Small intestine (tissue), 7 donors: ENCODE data around the gene CASK. TPM values are rescaled to one million over a fixed set of nuclear protein-coding genes. Genes with fewer than 3 reads are reported as not detected.

Experiments used
- DNase-seq, 2 donors: peaks; one replicate each; pipeline versions ENCODE4 v3.0.0 to v3.0.0-alpha.2; 2013
- FAIRE-seq: peaks from 2 replicates; lab custom pipeline; 2012; peaks lifted over from hg19 to GRCh38; lab: Jason Lieb, UNC
- H3K27ac ChIP-seq, 3 donors: one replicate each; pipeline ENCODE4 v1.5.1; 2013; ENCODE audit warnings: low read length in 2 of 3, mild to moderate bottlenecking in 2 of 3, control low read depth in 1 of 3, inconsistent platforms in 1 of 3, low read depth in 1 of 3, moderate library complexity in 1 of 3
- H3K27me3 ChIP-seq, 3 donors: one replicate each; pipeline ENCODE4 v1.6.1; 2013; ENCODE audit warnings: low read length in 3 of 3, inconsistent platforms in 1 of 3; ENCODE audit not compliant: control insufficient read depth in 3 of 3, insufficient read depth in 3 of 3
- H3K36me3 ChIP-seq, 3 donors: one replicate each; pipeline ENCODE4 v1.6.1; 2013; ENCODE audit warnings: low read length in 3 of 3, inconsistent platforms in 1 of 3, low read depth in 1 of 3, mild to moderate bottlenecking in 1 of 3, moderate library complexity in 1 of 3; ENCODE audit not compliant: control insufficient read depth in 3 of 3, insufficient read depth in 2 of 3
- H3K4me1 ChIP-seq, 3 donors: one replicate each; pipeline ENCODE4 v1.6.1; 2013; ENCODE audit warnings: low read length in 2 of 3, inconsistent platforms in 1 of 3, low read depth in 1 of 3, mild to moderate bottlenecking in 1 of 3, moderate library complexity in 1 of 3; ENCODE audit not compliant: control insufficient read depth in 3 of 3, insufficient read depth in 2 of 3
- H3K4me3 ChIP-seq, 3 donors: one replicate each; pipeline ENCODE4 v1.5.1; 2013; ENCODE audit warnings: low read length in 3 of 3, control low read depth in 1 of 3, inconsistent platforms in 1 of 3, low read depth in 1 of 3, mild to moderate bottlenecking in 1 of 3, moderate library complexity in 1 of 3
- H3K9me3 ChIP-seq, 2 donors: one replicate each; pipeline ENCODE4 v1.6.1; 2013; ENCODE audit warnings: low read depth in 1 of 2, low read length in 1 of 2; ENCODE audit not compliant: control insufficient read depth in 2 of 2, insufficient read depth in 1 of 2
- WGBS, 3 donors: extraction: QIAGEN DNeasy Blood & Tissue Kit; methylation state at CpG; one replicate each; pipeline ENCODE4 v1.1.7; 2013; 5-methylcytosine and 5-hydroxymethylcytosine counted together
- polyA plus RNA-seq, 4 donors: library from polyadenylated mRNA; stranded (reverse) in 3 of 4; unstranded in 1 of 4; fragments of 200-250 nt in 3 of 4; fragments of 120-200 nt in 1 of 4; gene quantifications; one replicate each; pipeline versions ENCODE4 v1.2.1 to v1.2.3, GENCODE V29; 2013
- donor health status: healthy with polysubstance abuse.
- donor health status: control.
- donor health status: control.
- donor health status: Bipolar disorder and iron deficiency.
- donor health status: healthy.

Gene CASK
- polyA plus RNA-seq, 4 donors: 16.5 to 77.8 (median 25.2) TPM

DNA sequence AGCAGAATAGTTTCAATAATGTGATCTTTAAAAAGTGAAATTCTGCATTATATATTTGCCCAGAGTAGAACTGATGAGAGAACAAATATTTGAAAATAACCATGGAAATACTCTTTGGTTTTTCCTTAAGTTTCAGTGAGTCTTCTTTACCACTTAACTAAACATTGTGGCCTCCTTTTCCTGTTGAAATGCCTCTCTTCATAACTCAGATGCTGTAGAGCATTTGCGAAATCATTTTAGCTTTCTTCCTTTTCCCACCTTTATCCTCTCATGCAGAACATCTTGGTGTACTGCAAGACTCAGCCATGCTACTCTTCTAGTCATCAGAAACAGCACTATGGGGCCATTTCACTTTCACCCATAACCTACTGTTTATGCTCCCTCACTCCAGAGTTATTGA is 48.2 kb downstream of the CASK start:
- 79 to 89% (median 84%) methylated on average over 1 of the region's 1 CpG for WGBS, 3 donors
- Histone ChIP-seq H3K27me3 (no peaks in the 10 kb centered on the region), H3K36me3 (no peaks in the 10 kb centered on the region), H3K9me3 (no peaks in the 10 kb centered on the region), H3K4me1 (peaks cover 0 to 7% (median 2%) of the 10 kb centered on the region in 3 donors), H3K27ac (no peak overlapping the region), H3K4me3 (no peak overlapping the region)
- DNase-seq: no peak
- no peak for FAIRE-seq

DNA sequence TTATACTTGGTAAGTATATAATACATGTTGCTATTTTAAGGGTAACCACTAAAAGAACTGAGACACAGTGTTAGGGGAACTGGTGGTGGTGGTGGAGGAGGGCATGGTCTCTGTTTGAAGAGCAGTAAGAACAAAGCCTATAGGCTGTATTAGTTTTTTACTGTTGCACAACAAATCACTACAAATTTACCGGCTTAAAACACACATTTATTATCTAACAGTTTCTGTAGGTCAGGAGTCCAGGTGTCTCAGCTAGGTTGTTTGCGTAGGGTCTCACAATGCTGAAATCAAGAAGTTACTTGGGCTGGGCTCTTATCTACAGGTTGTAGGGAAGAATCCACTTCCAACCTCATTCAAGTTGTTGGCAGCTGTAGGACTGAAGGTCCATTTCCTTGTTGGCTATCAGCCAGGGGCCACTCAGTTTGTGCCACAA is 52.6 kb downstream of the CASK start:
- 15 to 67% (median 34%) methylated on average over 2 of the region's 2 CpGs for WGBS, 3 donors
- peaks cover 0 to 6% (median 0%) of the 10 kb centered on the region in 3 donors for H3K36me3 ChIP-seq
- peak; percentile 81 to 86 for DNase-seq
- H3K4me1 ChIP-seq: peaks cover 0 to 26% (median 9%) of the 10 kb centered on the region in 3 donors
- no peak for FAIRE-seq
- H3K9me3 ChIP-seq: no peaks in the 10 kb centered on the region
- no peak overlapping the region for H3K4me3 ChIP-seq
- peak overlapping the region in 1 of 3 donors; percentile 67 for H3K27ac ChIP-seq
- no peaks in the 10 kb centered on the region for H3K27me3 ChIP-seq

DNA sequence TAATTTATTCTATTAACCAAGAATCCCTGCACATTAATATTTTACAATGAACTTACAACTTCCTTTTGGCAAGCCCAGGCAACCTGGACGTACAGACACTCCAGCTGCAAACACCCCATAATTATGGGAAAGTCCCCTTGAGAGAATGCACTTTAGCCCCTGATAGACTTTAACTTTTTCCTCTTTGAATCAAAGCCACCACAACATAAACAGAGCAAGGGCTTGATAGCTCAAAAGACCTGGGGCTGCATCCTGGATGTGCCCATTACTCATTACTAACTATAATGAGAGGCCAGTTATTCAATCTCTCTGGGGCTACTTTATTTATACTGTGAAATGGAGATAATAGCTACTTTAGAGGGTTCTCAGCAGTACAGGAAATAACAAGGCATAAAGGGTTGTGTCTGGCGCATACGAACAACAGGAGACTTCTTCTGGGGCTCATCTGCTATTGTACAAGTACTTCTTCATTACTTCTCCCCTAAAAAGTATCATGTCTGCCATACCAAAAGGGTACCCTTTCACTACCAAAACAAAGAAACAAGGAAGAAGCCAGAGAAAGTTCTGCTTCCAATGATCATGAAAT is 54.9 kb downstream of the CASK start:
- Histone ChIP-seq H3K27me3 (no peaks in the 10 kb centered on the region), H3K36me3 (peaks cover 0 to 7% (median 0%) of the 10 kb centered on the region in 3 donors), H3K4me3 (no peak overlapping the region), H3K9me3 (no peaks in the 10 kb centered on the region), H3K27ac (peak overlapping the region in 1 of 3 donors; percentile 67), H3K4me1 (peaks cover 0 to 26% (median 7%) of the 10 kb centered on the region in 3 donors)
- FAIRE-seq: no peak
- 37 to 59% (median 51%) methylated on average over 3 of the region's 3 CpGs for WGBS, 3 donors
- peak; percentile 54 to 75 for DNase-seq

DNA sequence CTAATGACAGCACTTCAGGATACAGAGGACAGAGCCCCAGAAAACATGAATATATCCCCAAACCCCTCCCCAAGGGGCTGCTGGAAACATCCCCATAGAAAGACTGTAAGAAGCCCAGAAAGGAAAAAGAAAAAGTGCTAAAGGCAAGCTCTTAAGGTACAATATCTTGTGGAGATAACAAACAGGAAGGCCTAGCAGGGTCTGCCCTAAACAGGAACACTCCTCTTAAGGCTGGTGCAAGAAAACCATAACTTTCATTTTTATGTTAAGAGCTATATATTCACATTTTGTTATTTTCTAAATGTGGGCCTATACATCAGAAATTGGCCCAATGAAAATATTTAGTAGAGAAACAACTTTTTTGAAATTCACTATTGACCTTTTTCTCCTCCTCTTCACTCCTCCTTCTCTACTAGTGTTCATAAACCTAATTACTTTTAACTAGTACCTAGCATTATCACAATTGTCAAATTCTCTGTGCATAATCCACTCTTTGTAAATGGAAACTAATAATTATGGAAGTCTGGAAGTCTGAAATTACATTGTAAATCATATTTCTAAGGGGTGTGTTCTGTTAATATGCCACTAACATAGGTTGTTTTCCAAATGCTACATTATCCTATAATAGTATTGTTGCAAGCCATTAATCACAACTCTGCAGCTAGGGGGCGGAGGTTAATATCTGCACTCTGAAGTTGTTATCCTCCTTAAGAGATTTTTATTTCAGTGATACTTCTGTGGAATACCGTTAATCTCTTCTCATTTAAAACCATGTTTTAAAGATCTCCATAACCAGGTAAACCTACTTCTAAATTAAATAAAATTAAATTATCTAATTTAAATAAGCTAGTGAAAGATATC is 59.8 kb downstream of the CASK start:
- DNase-seq (no peak), FAIRE-seq (peak; percentile 70)
- Histone ChIP-seq H3K27ac (peak overlapping the region in 2 of 3 donors; percentile 32 to 44), H3K27me3 (no peaks in the 10 kb centered on the region), H3K9me3 (no peaks in the 10 kb centered on the region), H3K4me1 (peaks cover 0 to 17% (median 3%) of the 10 kb centered on the region in 3 donors), H3K4me3 (no peak overlapping the region), H3K36me3 (peaks cover 0 to 5% (median 0%) of the 10 kb centered on the region in 3 donors)
- WGBS, 3 donors: 67 to 90% (median 68%) methylated on average over 2 of the region's 2 CpGs

DNA sequence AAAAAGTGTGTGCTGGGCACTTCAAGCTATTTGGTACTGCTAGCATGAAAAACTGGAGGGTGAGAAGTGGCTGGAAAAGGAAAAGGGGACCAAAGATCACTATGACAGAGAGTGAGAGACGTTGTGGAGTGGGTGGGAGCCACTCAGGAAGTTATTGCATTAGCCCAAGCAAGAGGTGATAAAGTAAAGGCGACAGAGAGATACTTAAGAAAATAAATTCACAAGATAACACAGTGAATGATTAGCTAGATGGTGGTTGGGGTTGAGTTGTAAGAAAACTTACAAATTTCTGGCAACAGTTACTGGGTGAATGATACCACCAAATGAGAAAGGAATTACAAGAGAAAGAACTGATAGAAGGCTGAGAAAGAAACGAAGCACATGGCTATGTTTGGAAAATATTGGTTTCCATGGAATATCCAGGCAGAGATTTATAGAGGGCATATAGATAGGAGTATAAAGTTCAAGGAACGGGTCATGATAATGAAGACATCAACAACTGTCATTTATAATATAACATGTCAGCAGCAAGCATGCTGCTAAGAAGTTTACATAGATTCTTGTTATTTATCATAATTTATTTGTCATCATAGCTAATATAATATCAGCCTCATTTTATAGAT is 60.7 kb downstream of the CASK start:
- 17 to 44% (median 35%) methylated on average over 4 of the region's 4 CpGs for WGBS, 3 donors
- Histone ChIP-seq H3K27me3 (no peaks in the 10 kb centered on the region), H3K4me3 (no peak overlapping the region), H3K27ac (peak overlapping the region in 1 of 3 donors; percentile 75), H3K4me1 (peaks cover 0 to 12% (median 0%) of the 10 kb centered on the region in 3 donors), H3K9me3 (no peaks in the 10 kb centered on the region), H3K36me3 (peaks cover 0 to 5% (median 0%) of the 10 kb centered on the region in 3 donors)
- FAIRE-seq (no peak), DNase-seq (peak; percentile 62 to 63)

DNA sequence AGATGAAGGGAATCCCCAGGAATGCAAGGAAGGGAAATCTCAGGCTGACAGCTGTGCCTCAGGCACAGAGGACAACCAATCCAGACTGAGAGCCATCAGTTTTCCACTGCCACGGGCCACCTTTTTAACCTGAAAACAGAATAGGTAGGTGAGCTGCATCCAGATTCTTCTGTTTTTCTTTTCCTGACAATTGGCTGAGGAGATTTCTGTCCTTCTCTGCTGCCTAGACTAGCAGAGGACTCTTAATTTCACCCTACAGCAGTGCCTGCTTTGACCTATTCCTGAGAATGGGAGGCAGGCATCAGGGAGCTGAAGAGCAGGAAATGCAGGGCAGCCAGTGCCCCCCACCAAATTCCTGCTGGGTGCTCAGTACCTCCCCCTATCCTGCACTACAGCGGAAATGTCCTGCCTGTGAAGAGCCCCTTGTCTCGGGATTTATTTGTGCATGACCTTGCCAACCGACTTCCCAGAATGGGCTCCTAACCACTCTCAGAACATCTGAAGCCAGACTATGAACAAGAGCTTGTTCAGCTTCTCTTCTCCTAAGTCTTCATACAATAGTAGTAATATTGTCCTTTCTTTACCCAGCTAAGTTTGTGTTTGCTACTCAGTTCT is 65.1 kb downstream of the CASK start:
- no peak overlapping the region for H3K4me3 ChIP-seq
- H3K36me3 ChIP-seq: no peaks in the 10 kb centered on the region
- no peaks in the 10 kb centered on the region for H3K27me3 ChIP-seq
- 61 to 81% (median 72%) methylated on average over 4 of the region's 4 CpGs for WGBS, 3 donors
- H3K9me3 ChIP-seq: no peaks in the 10 kb centered on the region
- H3K27ac ChIP-seq: no peak overlapping the region
- FAIRE-seq (no peak), DNase-seq (no peak)
- peaks cover 0 to 9% (median 0%) of the 10 kb centered on the region in 3 donors for H3K4me1 ChIP-seq

DNA sequence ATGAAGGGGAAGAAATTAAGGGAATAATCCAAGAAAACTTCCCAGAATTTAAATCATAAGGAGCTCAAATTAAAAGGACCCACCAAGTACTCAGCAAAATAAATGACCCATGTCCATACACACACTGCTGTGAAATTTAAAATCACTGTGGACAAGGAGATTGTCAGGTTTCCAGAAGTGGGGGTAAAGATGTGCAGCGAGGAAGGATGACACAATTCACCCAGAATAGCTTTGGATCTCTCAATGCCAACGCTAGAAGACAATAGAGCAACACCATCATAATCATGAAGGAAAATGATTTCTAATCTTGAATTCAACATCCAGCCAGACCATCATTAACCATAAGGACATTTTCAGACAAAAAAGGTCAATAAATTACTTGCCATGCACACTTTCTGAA is 65.7 kb downstream of the CASK start:
- DNase-seq (no peak), FAIRE-seq (no peak)
- peaks cover 0 to 9% (median 0%) of the 10 kb centered on the region in 3 donors for H3K4me1 ChIP-seq
- H3K27me3 ChIP-seq: no peaks in the 10 kb centered on the region
- no peak overlapping the region for H3K27ac ChIP-seq
- no peak overlapping the region for H3K4me3 ChIP-seq
- H3K9me3 ChIP-seq: no peaks in the 10 kb centered on the region
- no peaks in the 10 kb centered on the region for H3K36me3 ChIP-seq
- 78 to 81% (median 81%) methylated on average over 2 of the region's 2 CpGs for whole genome bisulfite sequencing, 3 donors

DNA sequence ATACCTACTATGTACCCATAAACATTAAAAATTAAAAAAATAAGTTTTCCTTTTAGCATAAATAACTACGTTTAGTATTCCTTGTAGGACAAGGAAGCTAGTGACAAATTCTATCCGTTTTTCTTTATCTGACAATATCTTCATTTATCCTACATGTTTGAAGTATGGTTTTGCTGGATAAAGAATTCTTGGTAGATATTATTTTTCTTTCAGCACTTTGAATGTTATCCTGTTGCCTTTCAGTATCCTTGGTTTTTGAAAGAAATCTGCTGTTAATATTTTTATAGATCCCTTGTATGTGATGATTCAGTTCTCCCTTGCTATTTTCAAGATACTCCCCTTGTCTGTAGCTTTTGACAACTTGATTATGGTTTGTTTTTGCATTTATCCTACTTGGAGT is 76.6 kb downstream of the CASK start:
- Histone ChIP-seq H3K9me3 (peaks cover 0 to 12% of the 10 kb centered on the region in 2 donors), H3K27me3 (no peaks in the 10 kb centered on the region), H3K27ac (no peak overlapping the region), H3K4me3 (no peak overlapping the region), H3K36me3 (peaks cover 0 to 10% (median 0%) of the 10 kb centered on the region in 3 donors), H3K4me1 (no peaks in the 10 kb centered on the region)
- FAIRE-seq (no peak), DNase-seq (no peak)
- 77 to 95% (median 88%) methylated on average over 2 of the region's 2 CpGs for WGBS, 3 donors
